K562 (cell line): ENCODE measurements around the gene USH2A. TPM values are rescaled to one million over a fixed set of nuclear protein-coding genes. Genes with fewer than 3 reads are reported as not detected.

Experiments
- ATAC-seq: fragments of 200-7000 bp; cut with Tn5 transposase; 3 replicates; pipeline ENCODE4 v1.9.1; 2020; ENCODE audit warnings: moderate library complexity
- BruUV-seq: library from RNA; stranded (reverse); fragments of 400-500 nt; replicated peaks from 2 replicates; lab custom pipeline; 2021; lab: Mats Ljungman, UMichigan
- CTCF ChIA-PET: fragments of 300-600 bp; formaldehyde crosslinking; extraction: SDS; loops from one replicate; lab custom pipeline; 2021; ENCODE audit warnings: low intra/inter-chr PET ratio; lab: Yijun Ruan, JAX
- POLR2A ChIA-PET: fragments of 300-600, 350-650 bp; sonication (Branson Sonifier 250); formaldehyde crosslinking; extraction: SDS; loops from one replicate; lab custom pipeline; 2021; ENCODE audit warnings: antibody characterized with exemption, inconsistent platforms; lab: Yijun Ruan, JAX
- DNase-seq, 4 experiments: peaks; one replicate each; pipeline versions ENCODE4 v3.0.0 to v3.0.0-alpha.2; 2011 to 2018; ENCODE audit warnings: low spot score in 3 of 4, mixed read lengths in 3 of 4; ENCODE audit errors: extremely low read depth in 1 of 4
- FAIRE-seq: peaks from 2 replicates; lab custom pipeline; 2011; peaks lifted over from hg19 to GRCh38; lab: Jason Lieb, UNC
- H2AFZ ChIP-seq: 2 replicates; pipeline ENCODE4 v1.6.0; 2011; ENCODE audit warnings: low read depth, low read length, control low read depth, inconsistent platforms
- H3K27ac ChIP-seq: fragments of 200-600 bp; 3 replicates; pipeline ENCODE4 v1.8.0; 2011; ENCODE audit warnings: low read depth, mild to moderate bottlenecking, control low read depth, inconsistent platforms, low read length, moderate library complexity, mixed read lengths; ENCODE audit errors: extremely low read depth
- H3K27me3 ChIP-seq, 2 experiments: fragments of 300-600 bp in 1 of 2; 2 replicates in 1 of 2; 3 replicates in 1 of 2; pipeline versions ENCODE4 v1.6.0 to v1.8.0; 2011; ENCODE audit warnings: inconsistent platforms in 2 of 2, low read length in 2 of 2, mild to moderate bottlenecking in 1 of 2, mixed read lengths in 1 of 2, moderate library complexity in 1 of 2; ENCODE audit not compliant: control insufficient read depth in 2 of 2, insufficient read depth in 2 of 2
- H3K36me3 ChIP-seq: fragments of 300-600 bp; 3 replicates; pipeline ENCODE4 v1.8.0; 2011; ENCODE audit warnings: mild to moderate bottlenecking, low read length, inconsistent platforms; ENCODE audit not compliant: control insufficient read depth, insufficient read depth
- H3K4me1 ChIP-seq, 2 experiments: fragments of 200-600 bp in 1 of 2; replicated peaks in 1 of 2; 2 replicates in 1 of 2; 3 replicates in 1 of 2; pipeline versions ENCODE4 v1.5.1 to v1.8.0; 2011; ENCODE audit warnings: inconsistent platforms in 2 of 2, low read length in 2 of 2, mild to moderate bottlenecking in 1 of 2, mixed read lengths in 1 of 2, moderate library complexity in 1 of 2; ENCODE audit not compliant: control insufficient read depth in 2 of 2, insufficient read depth in 2 of 2
- H3K4me2 ChIP-seq: 2 replicates; pipeline ENCODE4 v1.6.1; 2011; ENCODE audit warnings: low read length, control low read depth, inconsistent platforms, mixed read lengths; ENCODE audit not compliant: insufficient read depth
- H3K4me3 ChIP-seq: fragments of 200-600 bp; sonication (generic), shearing (Covaris generic); 2 replicates; pipeline ENCODE4 v1.5.1; 2016; ENCODE audit warnings: control low read depth, inconsistent platforms
- H3K79me2 ChIP-seq: fragments of 200-600 bp; 3 replicates; pipeline ENCODE4 v1.8.0; 2011; ENCODE audit warnings: low read length, inconsistent platforms; ENCODE audit not compliant: control insufficient read depth, insufficient read depth
- H3K9ac ChIP-seq, 2 experiments: 2 replicates each; pipeline versions ENCODE4 v1.6.0 to v1.6.1; 2011; ENCODE audit warnings: low read depth in 2 of 2, low read length in 2 of 2, control low read depth in 1 of 2, inconsistent platforms in 1 of 2, mild to moderate bottlenecking in 1 of 2, mixed read lengths in 1 of 2; ENCODE audit not compliant: insufficient read depth in 1 of 2
- H3K9me1 ChIP-seq: one replicate; pipeline ENCODE4 v1.6.0; 2011; ENCODE audit warnings: inconsistent platforms, mild to moderate bottlenecking, low read length, moderate library complexity; ENCODE audit not compliant: control insufficient read depth, insufficient read depth
- H3K9me3 ChIP-seq: replicated peaks from 2 replicates; pipeline ENCODE4 v1.5.1; 2011; ENCODE audit warnings: low read depth, low read length, inconsistent platforms; ENCODE audit not compliant: control insufficient read depth, insufficient read depth
- H4K20me1 ChIP-seq: replicated peaks from 2 replicates; pipeline ENCODE4 v1.6.1; 2011; ENCODE audit warnings: low read length, inconsistent platforms, mixed read lengths; ENCODE audit not compliant: control insufficient read depth, insufficient read depth
- E2F8 ChIP-seq: fragments of 450-650 bp; IDR thresholded peaks from 2 replicates; pipeline ENCODE4 v1.7.1; 2018; ENCODE audit warnings: mild to moderate bottlenecking, low read depth; ENCODE audit not compliant: partially characterized antibody
- MAFG ChIP-seq: fragments of 450-650 bp; conservative IDR thresholded peaks from 2 replicates; pipeline ENCODE4 v1.6.1; 2016; ENCODE audit warnings: missing genetic modification characterization, missing compliant biosample characterization
- RBM25 ChIP-seq: fragments of 200-400 bp; formaldehyde crosslinking; IDR thresholded peaks from 2 replicates; pipeline ENCODE4 v1.6.1; 2018; ENCODE audit warnings: low read length, low read depth, moderate library complexity; ENCODE audit not compliant: severe bottlenecking
- WGBS: fragments of 100-300 bp; shearing (Covaris generic); methylation state at CpG from one replicate; pipeline ENCODE4 v1.1.6; 2016; ENCODE audit warnings: low coverage, mixed read lengths; ENCODE audit not compliant: insufficient coverage; ENCODE audit errors: missing lambda C conversion rate; 5-methylcytosine and 5-hydroxymethylcytosine counted together
- in situ Hi-C: fragments of 300-500 bp; cut with MboI; formaldehyde crosslinking; loops from 4 replicates; pipeline ENCODE4 v1.15.0; 2018; ENCODE audit warnings: inconsistent platforms, mixed read lengths
- intact Hi-C: fragments of 100-400 bp; cut with micrococcal nuclease; formaldehyde crosslinking; loops from 2 replicates; pipeline ENCODE4 v1.14.2; 2022
- polyA plus RNA-seq, 8 experiments: library from polyadenylated mRNA; depleted of rRNA in 4 of 8; stranded (reverse) in 5 of 8; unstranded in 3 of 8; fragments of >200 nt; fragmentation: Nextera tagmentation in 2 of 8; fragmentation: Illumina TruSeq in 1 of 8; extraction: Ambion mirVana in 2 of 8; extraction: Trizol in 1 of 8; gene quantifications; 2 replicates each; pipeline versions ENCODE4 v1.2.1 to v1.2.3, GENCODE V29; 2011 to 2014; ENCODE audit warnings: inconsistent platforms in 1 of 8, missing spikeins in 1 of 8
- total RNA-seq, 7 experiments: library from RNA; depleted of rRNA in 6 of 7; stranded (reverse); fragments of >200 nt in 6 of 7; fragmentation: Illumina TruSeq in 2 of 7; extraction: Trizol in 2 of 7; gene quantifications; 2 replicates each; pipeline versions ENCODE4 v1.2.1 to v1.2.3, GENCODE V29; 2011 to 2021; ENCODE audit warnings: low replicate concordance in 1 of 7

The USH2A gene
- total and polyA plus RNA-seq, 9 of the 15 experiments (the other 6 are each of a cell fraction or from before 2014, with no cell fraction given), result under 0.01 TPM; not detected in 7

GRCh38 chr1:216057947-216058346 lies 365.3 kb downstream of the USH2A start:
- H3K9me3 ChIP-seq, result peaks cover 2% of the 10 kb centered on the region; the same call in 1 of the 2 replicates
- no peak for DNase-seq
- TF ChIP-seq RBM25 (no peak), MAFG (tag) (peak; percentile 22; the same call in 1 of the 2 replicates)
- TF ChIP-seq, all 486 proteins: peak for 1
- no peak for ATAC-seq
- Histone ChIP-seq H2AFZ (no peak overlapping the region), H3K27ac (no peak overlapping the region), H3K4me1 (no peaks in the 10 kb centered on the region), H3K36me3 (no peaks in the 10 kb centered on the region), H3K27me3 (no peaks in the 10 kb centered on the region), H4K20me1 (no peaks in the 10 kb centered on the region), H3K4me3 (no peak overlapping the region), H3K79me2 (no peaks in the 10 kb centered on the region), H3K9me1 (no peaks in the 10 kb centered on the region), H3K9ac (no peak overlapping the region), H3K4me2 (no peak overlapping the region)
- intact Hi-C loops (no loop called here), in situ Hi-C loops (no loop called here)
- 0% methylated on average over 4 of the region's 4 CpGs for WGBS
- POLR2A ChIA-PET, result no interaction called here
- BruUV-seq, result no TSS peak
- no peak for FAIRE-seq
- CTCF ChIA-PET, result interaction anchor here (0.6 kb wide), 1 partner anchor 370 kb away, joined by 4 read pairs; no protein-coding TSS in a partner anchor

GRCh38 chr1:216057063-216057462 lies 366.2 kb downstream of the USH2A start:
- whole genome bisulfite sequencing, result 0% methylated on average over 1 of the region's 1 CpG
- ChIA-PET CTCF (no interaction called here), POLR2A (no interaction called here)
- in situ Hi-C loops, result no loop called here
- no peak for TF ChIP-seq E2F8
- H3K36me3 ChIP-seq, result no peaks in the 10 kb centered on the region
- H3K27me3 ChIP-seq, result no peaks in the 10 kb centered on the region
- H3K9me1 ChIP-seq, result no peaks in the 10 kb centered on the region
- ATAC-seq (no peak), DNase-seq (no peak), FAIRE-seq (no peak)
- BruUV-seq, result no TSS peak
- 0 out of 2 replicates have a peak, but pooled peaks cover 2% of the 10 kb centered on the region for H3K9me3 ChIP-seq
- intact Hi-C loops, result no loop called here
- no peaks in the 10 kb centered on the region for H3K4me1 ChIP-seq
- H3K79me2 ChIP-seq, result no peaks in the 10 kb centered on the region
- H3K27ac ChIP-seq, result no peak overlapping the region
- no peak overlapping the region for H3K4me2 ChIP-seq
- H2AFZ ChIP-seq, result no peak overlapping the region
- no peaks in the 10 kb centered on the region for H4K20me1 ChIP-seq
- H3K9ac ChIP-seq, result no peak overlapping the region
- H3K4me3 ChIP-seq, result no peak overlapping the region
